IMR-90 (cell line): Measurements from ENCODE around the gene PSMD1. TPM values are rescaled to one million over a fixed set of nuclear protein-coding genes. Genes with fewer than 3 reads are reported as not detected.
A peak's percentile ranks its signal among the peaks of the same experiment; 100 is the strongest.

ENCODE experiments used
- ATAC-seq: fragments of 200-7000 bp; cut with Tn5 transposase; 2 replicates; pipeline ENCODE4 v1.9.1; 2020; ENCODE audit warnings: low read depth, mild to moderate bottlenecking, moderate library complexity
- BruUV-seq: library from RNA; stranded (reverse); fragments of 400-500 nt; replicated peaks from 2 replicates; lab custom pipeline; 2021; lab: Mats Ljungman, UMichigan
- CTCF ChIA-PET: fragments of 300-600 bp; formaldehyde crosslinking; extraction: SDS; loops from one replicate; lab custom pipeline; 2021; ENCODE audit warnings: antibody characterized with exemption; lab: Yijun Ruan, JAX
- POLR2A ChIA-PET: fragments of 300-600 bp; sonication (Branson Sonifier 250); formaldehyde crosslinking; loops from one replicate; lab custom pipeline; 2022; ENCODE audit warnings: antibody characterized with exemption; ENCODE audit not compliant: unreplicated experiment; lab: Charles Lee
- DNase-seq: peaks from one replicate; pipeline ENCODE4 v3.0.0; 2013
- H2AFZ ChIP-seq: replicated peaks from 2 replicates; pipeline ENCODE3; 2013; ENCODE audit warnings: low read length, mild to moderate bottlenecking; ENCODE audit not compliant: poor library complexity
- H2AK5ac ChIP-seq: 2 replicates; pipeline ENCODE4 v1.6.1; 2013; ENCODE audit warnings: low read depth, low read length, inconsistent platforms
- H2AK9ac ChIP-seq: replicated peaks from 2 replicates; pipeline ENCODE3; 2013; ENCODE audit warnings: mild to moderate bottlenecking, low read depth, low read length, moderate library complexity; ENCODE audit not compliant: poor library complexity
- H2BK120ac ChIP-seq: 2 replicates; pipeline ENCODE4 v1.6.1; 2013; ENCODE audit warnings: low read depth, low read length, inconsistent platforms
- H2BK15ac ChIP-seq: 3 replicates; pipeline ENCODE4 v1.6.1; 2013; ENCODE audit warnings: low read depth, low read length, inconsistent platforms
- H2BK20ac ChIP-seq: 2 replicates; pipeline ENCODE4 v1.6.1; 2013; ENCODE audit warnings: low read depth, mild to moderate bottlenecking, inconsistent platforms, low read length, moderate library complexity
- H2BK5ac ChIP-seq: 2 replicates; pipeline ENCODE4 v1.6.1; 2013; ENCODE audit warnings: mild to moderate bottlenecking, low read depth, low read length, inconsistent platforms; ENCODE audit not compliant: poor library complexity, severe bottlenecking
- H3K14ac ChIP-seq: replicated peaks from 2 replicates; pipeline ENCODE4 v1.6.1; 2013; ENCODE audit warnings: low read depth, low read length, inconsistent platforms
- H3K18ac ChIP-seq: 2 replicates; pipeline ENCODE4 v1.6.1; 2013; ENCODE audit warnings: low read depth, low read length, control low read depth
- H3K23ac ChIP-seq: 2 replicates; pipeline ENCODE4 v1.6.1; 2013; ENCODE audit warnings: low read depth, low read length, inconsistent platforms
- H3K27ac ChIP-seq: 2 replicates; pipeline ENCODE4 v1.5.1; 2013; ENCODE audit warnings: mild to moderate bottlenecking, control low read depth, low read length; ENCODE audit not compliant: insufficient read depth
- H3K27me3 ChIP-seq: 2 replicates; pipeline ENCODE4 v1.6.1; 2013; ENCODE audit warnings: low read length; ENCODE audit not compliant: control insufficient read depth, insufficient read depth
- H3K36me3 ChIP-seq: 2 replicates; pipeline ENCODE4 v1.6.1; 2013; ENCODE audit warnings: low read length, mixed read lengths; ENCODE audit not compliant: control insufficient read depth, insufficient read depth
- H3K4ac ChIP-seq: 2 replicates; pipeline ENCODE4 v1.6.1; 2013; ENCODE audit warnings: low read depth, low read length, inconsistent platforms
- H3K4me1 ChIP-seq: 2 replicates; pipeline ENCODE4 v1.6.1; 2013; ENCODE audit warnings: low read length, mixed read lengths; ENCODE audit not compliant: control insufficient read depth, insufficient read depth
- H3K4me2 ChIP-seq: 2 replicates; pipeline ENCODE4 v1.6.1; 2013; ENCODE audit warnings: low read depth, mild to moderate bottlenecking, control low read depth, low read length, moderate library complexity
- H3K4me3 ChIP-seq: 2 replicates; pipeline ENCODE4 v1.5.1; 2013; ENCODE audit warnings: low read depth, mild to moderate bottlenecking, control low read depth, low read length, moderate library complexity; ENCODE audit not compliant: insufficient read depth
- H3K56ac ChIP-seq: 2 replicates; pipeline ENCODE4 v1.6.1; 2013; ENCODE audit warnings: low read length, inconsistent platforms; ENCODE audit not compliant: insufficient read depth; ENCODE audit errors: extremely low read depth
- H3K79me1 ChIP-seq, 2 experiments: 2 replicates each; pipeline ENCODE4 v1.6.1; 2013; ENCODE audit warnings: low read length in 2 of 2, inconsistent platforms in 1 of 2, low read depth in 1 of 2
- H3K9ac ChIP-seq: 2 replicates; pipeline ENCODE4 v1.6.1; 2013; ENCODE audit warnings: low read depth, low read length, control low read depth
- H3K9me1 ChIP-seq: 2 replicates; pipeline ENCODE4 v1.6.1; 2013; ENCODE audit warnings: low read length, inconsistent platforms; ENCODE audit not compliant: insufficient read depth
- H3K9me3 ChIP-seq: 2 replicates; pipeline ENCODE4 v1.6.1; 2013; ENCODE audit warnings: low read length; ENCODE audit not compliant: control insufficient read depth, insufficient read depth
- H4K20me1 ChIP-seq: 2 replicates; pipeline ENCODE4 v1.6.1; 2013; ENCODE audit warnings: low read length, inconsistent platforms; ENCODE audit not compliant: insufficient read depth
- H4K5ac ChIP-seq: 2 replicates; pipeline ENCODE4 v1.6.1; 2013; ENCODE audit warnings: mild to moderate bottlenecking, low read depth, low read length, control low read depth
- H4K8ac ChIP-seq, 2 experiments: 2 replicates each; pipeline ENCODE4 v1.6.1; 2013; ENCODE audit warnings: low read depth in 2 of 2, low read length in 2 of 2, control low read depth in 1 of 2, inconsistent platforms in 1 of 2
- H4K91ac ChIP-seq: 2 replicates; pipeline ENCODE4 v1.6.1; 2013; ENCODE audit warnings: low read depth, low read length, inconsistent platforms; ENCODE audit not compliant: insufficient read depth
- BHLHE40 ChIP-seq: fragments of 150-350 bp; IDR thresholded peaks from 2 replicates; pipeline ENCODE4 v1.6.1; 2016; ENCODE audit warnings: mild to moderate bottlenecking, low read depth, low read length
- CEBPB ChIP-seq: IDR thresholded peaks from 2 replicates; pipeline ENCODE4 v1.6.1; 2012; ENCODE audit warnings: low read depth, low read length, improper control_type of control experiment
- FOS ChIP-seq: fragments of 150-350 bp; IDR thresholded peaks from 2 replicates; pipeline ENCODE4 v1.6.1; 2016; ENCODE audit warnings: low read depth, low read length
- MAZ ChIP-seq: IDR thresholded peaks from 2 replicates; pipeline ENCODE4 v1.6.1; 2012; ENCODE audit warnings: low read depth, mild to moderate bottlenecking, low read length, improper control_type of control experiment, moderate library complexity, borderline replicate concordance
- MXI1 ChIP-seq: IDR thresholded peaks from 2 replicates; pipeline ENCODE4 v1.6.1; 2012; ENCODE audit warnings: low read depth, mild to moderate bottlenecking, low read length, moderate library complexity, borderline replicate concordance
- NFE2L2 ChIP-seq: fragments of 150-350 bp; IDR thresholded peaks from 2 replicates; pipeline ENCODE4 v1.6.1; 2016; ENCODE audit warnings: low read depth, mild to moderate bottlenecking, low read length
- POLR2A ChIP-seq: IDR thresholded peaks from 2 replicates; pipeline ENCODE4 v1.6.1; 2012; ENCODE audit warnings: mild to moderate bottlenecking, low read depth, low read length
- RAD21 ChIP-seq: IDR thresholded peaks from 2 replicates; pipeline ENCODE4 v1.6.1; 2012; ENCODE audit warnings: low read length, improper control_type of control experiment
- RCOR1 ChIP-seq: IDR thresholded peaks from 2 replicates; pipeline ENCODE4 v1.6.1; 2012; ENCODE audit warnings: mild to moderate bottlenecking, low read length, improper control_type of control experiment; ENCODE audit not compliant: insufficient replicate concordance
- RFX5 ChIP-seq: IDR thresholded peaks from 2 replicates; pipeline ENCODE4 v1.8.0; 2012; ENCODE audit warnings: low read depth, mild to moderate bottlenecking, low read length, moderate library complexity
- SMC3 ChIP-seq: fragments of 150-350 bp; IDR thresholded peaks from 2 replicates; pipeline ENCODE4 v1.6.1; 2016; ENCODE audit warnings: low read depth, mild to moderate bottlenecking, antibody characterized with exemption, low read length, moderate library complexity
- WGBS, 2 experiments: methylation state at CpG; one replicate each; pipeline versions ENCODE4 v1.1.5 to v1.1.7; 2013; ENCODE audit warnings: missing lambda C conversion rate in 2 of 2; ENCODE audit not compliant: insufficient read length in 1 of 2; ENCODE audit errors: extremely low coverage in 2 of 2; 5-methylcytosine and 5-hydroxymethylcytosine counted together
- dilution Hi-C: fragments of 300-500 bp; cut with HindIII; formaldehyde crosslinking; loops from one replicate; pipeline ENCODE4 v1.14.3; 2018; ENCODE audit warnings: low sequenced_read_pairs; ENCODE audit not compliant: unreplicated experiment
- in situ Hi-C: fragments of 300-500 bp; cut with MboI; formaldehyde crosslinking; loops from 3 replicates; pipeline ENCODE4 v1.14.3; 2019; ENCODE audit warnings: low sequenced_read_pairs, inconsistent platforms, mixed read lengths
- intact Hi-C: fragments of 100-400 bp; cut with micrococcal nuclease; formaldehyde crosslinking; loops from 2 replicates; pipeline ENCODE4 v1.10.0; 2022
- polyA plus RNA-seq, 3 experiments: library from polyadenylated mRNA; depleted of rRNA; stranded (reverse); fragments of >200 nt; gene quantifications; 2 replicates each; pipeline ENCODE4 v1.2.3, GENCODE V29; 2012; ENCODE audit warnings: low replicate concordance in 1 of 3
- total RNA-seq: library from RNA; depleted of rRNA; stranded (reverse); fragments of >200 nt; gene quantifications from 2 replicates; pipeline ENCODE4 v1.2.3, GENCODE V29; 2012
- TF ChIP-seq, protein P1 (sequence below): fragments of 150-350 bp; IDR thresholded peaks from 2 replicates; pipeline ENCODE4 v1.6.1; 2017; ENCODE audit warnings: mild to moderate bottlenecking, antibody characterized with exemption, low read length, low read depth
- TF ChIP-seq, protein P2 (sequence below): conservative IDR thresholded peaks from 2 replicates; pipeline ENCODE4 v1.5.1; 2012; ENCODE audit warnings: mild to moderate bottlenecking, low read depth, low read length, improper control_type of control experiment

Gene PSMD1
- total and polyA plus RNA-seq, 2 of the 4 experiments (the other 2 are of a cell fraction): 89.8 to 181 TPM

DNA sequence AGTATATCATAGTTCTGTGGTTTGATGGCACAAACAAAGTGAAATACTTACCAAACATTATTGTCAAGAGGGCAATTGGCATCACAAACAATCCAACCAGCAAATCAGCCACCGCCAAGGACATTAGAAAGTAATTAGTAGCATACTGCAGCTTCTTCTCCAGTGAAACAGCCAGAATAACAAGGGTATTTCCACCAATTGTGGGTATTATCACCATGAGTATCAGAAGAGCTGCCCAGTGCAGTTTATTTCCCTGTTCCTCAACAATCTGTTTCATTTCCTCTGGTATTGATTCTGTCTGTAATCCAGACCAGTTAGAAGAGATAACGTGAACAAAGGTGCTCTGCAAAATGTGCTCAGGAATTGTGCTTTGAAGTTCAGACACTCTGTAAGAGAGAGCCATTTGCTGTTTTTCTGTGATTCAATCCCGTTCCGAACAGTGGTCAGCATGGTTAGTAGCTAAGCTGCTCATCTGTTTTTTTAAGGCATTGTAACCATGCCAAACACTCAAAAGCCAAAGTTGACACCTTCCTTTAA, 66.8 kb downstream of the PSMD1 start (continued):
- TF ChIP-seq MXI1 (no peak), POLR2A (no peak)

DNA sequence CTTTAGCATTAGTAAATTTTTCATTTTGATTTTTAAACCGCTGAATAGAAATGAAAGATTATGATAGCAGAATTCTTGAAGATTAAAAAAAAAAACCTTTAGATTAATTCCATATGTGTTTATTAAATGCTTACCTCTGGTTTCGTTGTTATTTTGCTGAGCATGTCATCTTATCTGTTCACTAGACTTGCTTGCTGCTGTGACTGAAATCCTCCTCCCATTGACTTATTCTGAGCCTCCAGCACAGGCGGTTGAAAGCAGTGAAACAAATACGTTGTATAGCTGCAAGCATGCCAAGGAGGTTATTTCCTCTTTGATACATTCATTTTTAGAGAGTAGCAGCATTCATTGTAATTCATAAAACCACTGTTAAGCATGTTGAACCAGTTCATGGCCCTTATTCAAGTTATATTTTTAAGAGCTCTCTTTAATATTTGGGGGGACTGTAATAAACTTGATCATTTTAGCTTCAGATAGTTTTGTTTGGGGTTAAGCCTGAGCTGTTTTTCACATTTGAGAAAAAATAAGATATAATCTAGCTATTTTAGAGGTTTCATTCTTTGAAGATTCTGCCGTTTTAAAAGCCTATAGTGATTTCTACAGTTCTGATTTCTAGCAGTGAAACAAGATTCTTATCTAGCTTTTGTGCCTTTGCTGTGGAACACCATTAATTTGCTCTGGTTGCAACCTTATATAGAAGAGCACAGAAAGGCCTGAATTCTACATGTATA, 68.3 kb downstream of the PSMD1 start, which contains the start of gene HTR2B:
Gene HTR2B (minus strand): TSS at position 205 of the 731 bp plus-strand sequence. CDS start 1,278 bp downstream, outside the sequence.
- H4K91ac ChIP-seq: peak within 1 kb of the TSS; percentile 45
- peak within 1 kb of the TSS; percentile 46 for H3K4ac ChIP-seq
- no peaks in the 10 kb centered on the region for H4K20me1 ChIP-seq
- peak within 1 kb of the TSS; percentile 38; the same call in 1 of the 2 replicates for H4K5ac ChIP-seq
- H3K27ac ChIP-seq: peak within 1 kb of the TSS; percentile 59; the same call in 1 of the 2 replicates
- peaks cover 3% of the 10 kb centered on the region; the same call in 1 of the 2 replicates for H3K9me1 ChIP-seq
- in situ Hi-C loops: no loop called here
- peak within 1 kb of the TSS; percentile 30 for H3K9ac ChIP-seq
- peak within 1 kb of the TSS; percentile 75 for H3K18ac ChIP-seq
- dilution Hi-C loops: no loop called here
- H3K14ac ChIP-seq: peak within 1 kb of the TSS; percentile 11; the same call in 1 of the 2 replicates
- H2AK5ac ChIP-seq: peak within 1 kb of the TSS; percentile 10; the same call in 1 of the 2 replicates
- DNase-seq (peak; percentile 35), ATAC-seq (peak; percentile 52)
- CTCF ChIA-PET: interaction anchor here (0.9 to 2.3 kb wide), 3 partner anchors 10 to 327 kb away, joined by 4 to 7 read pairs (median 5); no protein-coding TSS in a partner anchor
- no peak within 1 kb of the TSS; the same call in 2 of the 3 replicates for H2BK15ac ChIP-seq
- BruUV-seq: no TSS peak
- no CpG with 5 or more reads among the region's 5 CpGs for WGBS, 2 experiments
- peak within 1 kb of the TSS; percentile 73 for H2BK120ac ChIP-seq
- no peaks in the 10 kb centered on the region for H3K27me3 ChIP-seq
- H3K4me2 ChIP-seq: peak within 1 kb of the TSS; percentile 66
- peak within 1 kb of the TSS in 1 of 2 experiments; percentile 71; a peak in 1 of 4 replicates for H4K8ac ChIP-seq
- H3K79me1 ChIP-seq: peaks cover 11 to 38% of the 10 kb centered on the region in 2 experiments; a peak in 3 of 4 replicates
- H3K4me1 ChIP-seq: peaks cover 9% of the 10 kb centered on the region
- H2AK9ac ChIP-seq: no peak within 1 kb of the TSS
- POLR2A ChIA-PET: no interaction called here
- peak within 1 kb of the TSS; percentile 30; the same call in 1 of the 2 replicates for H2BK20ac ChIP-seq
- no peak within 1 kb of the TSS for H3K4me3 ChIP-seq
- intact Hi-C loops: no loop called here
- no peak within 1 kb of the TSS for H2AFZ ChIP-seq
- peak within 1 kb of the TSS; percentile 39; the same call in 1 of the 2 replicates for H3K56ac ChIP-seq
- no peaks in the 10 kb centered on the region for H3K9me3 ChIP-seq
- no peaks in the 10 kb centered on the region for H3K36me3 ChIP-seq
- peak within 1 kb of the TSS; percentile 70 for H3K23ac ChIP-seq
- peak within 1 kb of the TSS; percentile 80 for H2BK5ac ChIP-seq
- TF ChIP-seq, protein P1, sequence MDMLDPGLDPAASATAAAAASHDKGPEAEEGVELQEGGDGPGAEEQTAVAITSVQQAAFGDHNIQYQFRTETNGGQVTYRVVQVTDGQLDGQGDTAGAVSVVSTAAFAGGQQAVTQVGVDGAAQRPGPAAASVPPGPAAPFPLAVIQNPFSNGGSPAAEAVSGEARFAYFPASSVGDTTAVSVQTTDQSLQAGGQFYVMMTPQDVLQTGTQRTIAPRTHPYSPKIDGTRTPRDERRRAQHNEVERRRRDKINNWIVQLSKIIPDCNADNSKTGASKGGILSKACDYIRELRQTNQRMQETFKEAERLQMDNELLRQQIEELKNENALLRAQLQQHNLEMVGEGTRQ: no peak
- no peak for TF ChIP-seq NFE2L2
- no peak for TF ChIP-seq BHLHE40
- TF ChIP-seq FOS: no peak
- no peak for TF ChIP-seq RAD21
- no peak for TF ChIP-seq SMC3
- no peak for TF ChIP-seq RFX5
- TF ChIP-seq, protein P2, sequence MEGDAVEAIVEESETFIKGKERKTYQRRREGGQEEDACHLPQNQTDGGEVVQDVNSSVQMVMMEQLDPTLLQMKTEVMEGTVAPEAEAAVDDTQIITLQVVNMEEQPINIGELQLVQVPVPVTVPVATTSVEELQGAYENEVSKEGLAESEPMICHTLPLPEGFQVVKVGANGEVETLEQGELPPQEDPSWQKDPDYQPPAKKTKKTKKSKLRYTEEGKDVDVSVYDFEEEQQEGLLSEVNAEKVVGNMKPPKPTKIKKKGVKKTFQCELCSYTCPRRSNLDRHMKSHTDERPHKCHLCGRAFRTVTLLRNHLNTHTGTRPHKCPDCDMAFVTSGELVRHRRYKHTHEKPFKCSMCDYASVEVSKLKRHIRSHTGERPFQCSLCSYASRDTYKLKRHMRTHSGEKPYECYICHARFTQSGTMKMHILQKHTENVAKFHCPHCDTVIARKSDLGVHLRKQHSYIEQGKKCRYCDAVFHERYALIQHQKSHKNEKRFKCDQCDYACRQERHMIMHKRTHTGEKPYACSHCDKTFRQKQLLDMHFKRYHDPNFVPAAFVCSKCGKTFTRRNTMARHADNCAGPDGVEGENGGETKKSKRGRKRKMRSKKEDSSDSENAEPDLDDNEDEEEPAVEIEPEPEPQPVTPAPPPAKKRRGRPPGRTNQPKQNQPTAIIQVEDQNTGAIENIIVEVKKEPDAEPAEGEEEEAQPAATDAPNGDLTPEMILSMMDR: no peak
- no peak for TF ChIP-seq MAZ
- TF ChIP-seq POLR2A: no peak
- TF ChIP-seq CEBPB: no peak
- no peak for TF ChIP-seq RCOR1
